HG03025 (cell line): Measurements from ENCODE around the gene SRMS.

ENCODE experiments used
- ATAC-seq: cut with Tn5 transposase; IDR thresholded peaks from one replicate; pipeline ENCODE4 v1.9.1; 2021; ENCODE audit warnings: mild to moderate bottlenecking, moderate library complexity; ENCODE audit not compliant: unreplicated experiment, low FRiP score

SRMS gene

DNA sequence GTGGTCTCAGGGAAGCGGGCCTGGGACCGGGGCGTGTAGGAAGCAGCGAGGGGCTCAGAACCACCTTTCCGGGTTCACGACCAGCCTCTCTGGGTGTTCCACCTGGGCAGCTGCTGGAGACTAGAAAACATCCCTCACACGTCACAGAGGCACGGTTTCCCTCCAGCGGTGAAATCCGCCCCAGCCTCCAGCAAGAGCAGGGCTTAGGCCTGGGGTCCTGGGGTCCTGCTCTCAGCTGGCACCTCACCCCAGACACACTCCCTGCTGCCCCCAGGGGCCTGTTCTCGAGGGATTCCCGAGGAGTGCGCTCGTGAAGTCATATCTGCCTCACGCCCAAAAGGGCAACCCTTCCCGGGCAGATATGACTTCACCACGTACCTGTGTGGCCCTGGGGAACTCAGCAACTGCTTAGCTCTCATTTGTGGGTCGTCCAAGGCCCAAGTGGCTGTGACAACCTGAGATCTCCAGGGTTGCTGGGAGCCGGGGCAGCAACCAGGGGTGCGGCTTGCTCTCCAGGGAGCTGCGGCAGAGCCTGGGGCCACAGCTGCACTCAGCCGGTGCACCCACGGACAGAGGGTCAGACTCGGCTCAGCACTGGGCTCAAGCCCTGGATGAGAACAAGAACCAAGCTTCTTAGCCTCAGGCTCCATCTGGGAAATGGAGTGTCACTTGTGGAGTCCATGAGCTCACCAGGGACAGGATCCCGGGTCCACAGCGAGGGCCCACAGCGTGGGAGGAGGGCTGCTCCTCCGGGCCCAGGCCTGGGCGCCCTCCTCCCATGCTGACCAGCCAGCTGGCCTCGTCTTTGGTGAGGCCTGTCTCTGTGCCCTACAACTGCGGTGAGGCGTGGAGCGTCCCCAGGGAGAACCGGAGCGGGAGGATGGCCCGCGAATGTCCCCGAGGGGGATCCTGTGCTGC, 7.1 kb upstream of the SRMS start:
- ATAC-seq: no peak

DNA sequence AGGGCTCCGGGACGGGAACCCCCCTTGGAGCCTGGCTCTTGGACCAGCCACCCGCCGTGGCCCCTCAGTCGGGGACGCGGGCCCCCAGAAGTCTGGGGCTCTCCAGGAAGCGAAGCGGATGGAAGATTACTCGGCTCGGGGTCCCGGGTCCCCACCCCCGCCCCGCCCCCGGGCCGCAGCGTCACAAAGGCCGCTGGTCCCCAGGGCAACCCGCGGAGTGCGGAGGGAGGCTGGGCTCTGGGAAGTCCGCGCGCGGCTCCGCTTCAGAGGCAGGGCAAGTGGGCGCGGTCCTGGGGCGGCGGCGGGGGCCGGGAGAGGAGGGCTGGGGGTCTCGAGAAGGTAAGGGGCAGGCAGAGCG, 6.4 kb upstream of the SRMS start, which contains the start of gene FNDC11:
FNDC11 (plus strand) TSS at position 227 of the 358 bp plus-strand sequence. CDS start 1,505 bp downstream, outside the sequence.
- peak; percentile 16 for ATAC-seq

DNA sequence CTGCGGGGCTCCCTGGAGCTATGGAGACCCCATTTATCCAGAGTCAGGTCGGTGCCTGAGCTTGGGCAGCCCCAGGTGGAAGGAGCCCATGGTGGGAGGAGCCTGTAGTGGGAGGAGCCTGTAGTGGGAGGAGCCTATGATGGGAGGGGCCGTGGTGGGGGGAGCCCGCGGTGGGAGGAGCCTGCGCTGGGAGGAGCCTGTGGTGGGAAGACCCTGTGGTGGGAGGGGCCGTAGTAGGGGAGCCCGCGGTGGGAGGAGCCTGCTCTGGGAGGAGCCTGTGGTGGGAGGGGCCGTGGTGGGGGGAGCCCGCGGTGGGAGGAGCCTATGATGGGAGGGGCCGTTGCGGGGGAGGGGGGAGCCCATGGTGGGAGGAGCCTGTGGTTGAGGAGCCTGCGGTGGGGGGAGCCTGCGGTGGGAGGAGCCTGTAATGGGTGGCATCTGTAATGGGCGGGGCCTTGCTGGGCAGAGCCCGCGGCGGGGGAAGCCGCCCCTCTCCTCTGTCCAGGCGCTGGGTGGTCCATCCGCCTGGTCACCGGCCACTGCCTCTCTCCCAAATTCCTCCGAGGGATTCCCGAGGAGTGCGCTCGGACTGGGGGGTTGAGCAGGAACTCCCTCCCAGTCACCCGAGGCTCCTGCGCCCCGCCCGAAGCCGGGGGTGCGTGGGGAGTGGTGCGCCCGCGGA, 5.8 kb upstream of the SRMS start:
- ATAC-seq: peak; percentile 43

DNA sequence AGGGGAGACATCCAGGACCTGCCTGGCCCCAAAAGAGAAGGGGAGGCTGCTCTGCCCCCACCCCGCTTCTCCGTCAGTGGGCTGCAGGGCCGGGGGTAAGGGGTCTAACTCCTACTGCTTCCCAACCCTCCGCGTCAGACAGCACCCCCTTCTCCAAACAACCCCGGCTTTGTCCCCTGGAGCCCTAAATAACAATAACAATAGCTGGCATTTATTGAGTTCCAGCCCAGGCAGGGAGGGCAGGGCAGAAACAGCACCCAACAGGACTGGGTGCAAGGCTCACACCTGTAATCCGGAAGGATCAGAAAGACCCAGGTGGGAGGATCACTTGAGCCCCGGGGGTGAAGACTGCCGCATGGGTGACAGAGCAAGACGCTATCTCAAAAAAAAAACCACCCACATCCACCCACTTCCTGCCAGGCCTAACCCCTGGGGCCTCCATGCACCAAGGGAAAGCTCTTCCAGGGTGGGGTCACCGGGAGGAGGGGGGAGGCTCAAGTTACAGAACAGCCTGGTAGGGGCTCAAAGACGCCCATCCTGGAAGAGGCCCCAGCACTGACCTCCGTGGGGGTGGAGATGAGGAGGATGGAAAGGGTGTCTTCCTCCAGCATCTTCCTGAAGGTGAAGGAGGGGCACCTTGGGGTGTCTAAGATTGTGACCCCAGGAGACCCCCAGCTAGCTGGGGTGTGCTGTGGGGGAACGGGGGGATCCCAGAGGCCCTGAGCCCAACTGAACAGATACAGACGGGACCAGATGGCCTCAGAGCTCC, 5.1 kb upstream of the SRMS start:
- ATAC-seq: peak; percentile 17

DNA sequence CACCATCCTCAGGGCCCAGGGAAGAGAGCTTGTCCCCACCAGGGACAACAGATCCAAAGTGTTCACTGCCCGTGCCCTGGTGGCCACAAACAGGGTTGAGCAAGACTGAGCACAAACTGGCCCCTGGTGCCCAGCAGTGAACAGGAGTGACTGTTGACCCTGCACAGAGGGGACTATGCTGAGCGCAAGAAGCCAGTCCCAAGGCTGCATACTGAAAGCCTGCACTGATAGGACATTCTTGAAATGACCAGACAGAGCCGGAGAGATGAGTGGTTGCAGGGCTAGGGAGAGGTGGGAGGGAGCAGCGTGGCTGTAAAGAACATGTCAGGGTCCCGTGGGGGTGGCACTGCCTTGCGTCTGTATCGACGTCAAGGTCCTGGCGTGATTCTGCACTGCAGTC, 3.5 kb upstream of the SRMS start:
- no peak for ATAC-seq

DNA sequence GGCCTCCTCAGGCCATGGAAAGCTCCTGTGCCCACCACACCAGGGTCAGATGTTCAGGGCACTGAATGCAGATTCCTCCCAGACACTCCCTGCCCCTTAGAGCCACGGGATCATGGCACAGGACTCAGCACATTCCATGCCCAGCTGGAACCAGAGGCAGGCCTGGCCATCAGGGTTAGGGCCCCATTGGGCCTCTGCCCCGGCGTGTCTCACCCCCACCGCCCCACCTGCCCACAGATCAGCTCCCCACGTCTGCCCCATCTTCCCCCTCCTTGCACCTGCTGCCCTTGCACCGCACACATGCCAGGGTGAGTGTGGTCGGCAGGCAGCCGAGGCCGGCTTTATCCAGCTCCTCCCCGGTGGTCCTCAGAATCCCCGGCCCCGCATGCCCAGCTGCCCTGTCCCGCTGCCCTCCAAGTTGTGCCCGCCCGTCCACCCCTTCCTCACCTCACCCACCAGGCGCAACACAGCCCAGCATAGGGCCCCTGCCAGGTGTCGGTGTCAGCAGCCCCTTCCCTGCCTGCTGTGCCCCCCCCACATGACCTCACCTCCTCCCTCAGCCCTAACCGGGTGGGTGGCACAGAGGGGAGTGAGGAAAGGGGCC, 2.2 kb upstream of the SRMS start:
- no peak for ATAC-seq

DNA sequence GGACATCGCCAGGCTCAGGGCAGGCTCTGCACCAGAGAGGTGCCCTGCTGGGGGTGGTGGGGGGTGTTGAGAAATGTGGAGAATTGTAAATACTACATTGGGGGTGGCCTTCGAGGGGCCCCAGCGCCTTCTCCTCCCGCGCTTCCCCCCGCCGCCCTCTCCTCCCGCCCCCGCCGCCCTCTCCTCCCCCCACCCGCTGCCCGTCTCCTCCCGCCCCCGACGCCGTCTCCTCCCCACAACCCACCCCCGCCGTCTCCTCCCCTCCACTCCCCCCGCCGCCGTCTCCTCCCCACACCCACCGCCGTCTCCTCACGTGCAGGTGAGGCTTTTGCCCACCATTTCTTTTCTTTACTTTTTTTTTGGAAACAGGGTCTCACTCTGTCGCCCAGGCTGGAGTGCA, 1.5 kb upstream of the SRMS start:
- no peak for ATAC-seq

DNA sequence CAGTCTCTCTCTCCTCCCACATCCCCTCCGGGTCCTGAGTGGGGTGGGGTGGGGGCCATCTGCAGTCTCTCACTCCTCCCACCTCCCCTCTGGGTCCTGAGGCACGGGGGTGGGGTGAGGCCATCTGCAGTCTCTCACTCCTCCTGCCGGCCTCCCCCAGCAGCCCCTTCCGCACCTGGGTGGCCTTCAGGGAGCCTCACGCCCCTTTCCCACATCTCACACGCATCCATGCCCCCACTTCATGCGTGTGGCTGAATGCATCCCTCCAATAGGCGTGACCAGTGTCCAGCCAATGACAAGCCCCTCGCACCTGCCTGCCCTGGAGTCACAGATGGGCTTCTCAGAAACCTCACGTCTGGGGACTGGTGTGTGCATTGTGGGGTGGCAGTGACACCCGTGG, 993 bp upstream of the SRMS start:
- no peak for ATAC-seq

DNA sequence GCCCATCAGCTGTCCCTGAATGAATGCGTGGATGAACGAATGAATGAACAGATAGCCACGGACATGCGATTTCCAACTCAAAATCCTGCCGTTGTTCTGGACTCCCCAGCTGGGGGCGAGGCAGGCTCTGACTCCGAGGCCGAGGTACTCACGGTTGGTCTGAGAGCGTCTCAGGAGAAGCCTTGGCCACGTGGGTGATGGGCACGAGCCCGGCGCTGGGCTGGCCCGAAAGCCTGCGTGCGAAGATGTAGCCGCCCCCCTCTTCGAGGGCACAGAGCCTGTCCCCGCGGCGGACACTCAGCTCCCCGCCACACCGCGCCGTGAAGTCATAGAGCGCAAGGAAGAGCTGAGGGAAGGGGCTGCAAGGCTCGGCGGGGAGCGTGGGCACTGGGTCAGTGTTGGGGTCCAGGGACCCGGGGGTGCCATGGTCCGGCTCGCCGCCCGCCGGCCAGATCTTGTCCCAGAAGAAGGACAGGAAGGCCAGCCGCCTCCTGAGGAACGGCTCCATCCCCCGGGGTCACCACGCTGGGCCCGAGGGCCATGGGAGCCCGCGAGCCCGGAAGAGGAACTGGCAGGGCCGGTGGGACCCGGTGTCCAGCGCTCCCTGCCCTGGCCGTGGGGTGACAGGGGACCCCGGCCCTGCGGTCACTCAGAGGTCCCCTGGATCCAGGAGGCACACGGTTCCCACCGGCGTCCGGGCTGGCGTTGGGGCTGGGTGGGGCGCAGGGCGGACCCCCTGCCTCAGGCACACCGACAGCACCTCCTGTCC, 409 bp downstream of the SRMS start:
- no peak for ATAC-seq

DNA sequence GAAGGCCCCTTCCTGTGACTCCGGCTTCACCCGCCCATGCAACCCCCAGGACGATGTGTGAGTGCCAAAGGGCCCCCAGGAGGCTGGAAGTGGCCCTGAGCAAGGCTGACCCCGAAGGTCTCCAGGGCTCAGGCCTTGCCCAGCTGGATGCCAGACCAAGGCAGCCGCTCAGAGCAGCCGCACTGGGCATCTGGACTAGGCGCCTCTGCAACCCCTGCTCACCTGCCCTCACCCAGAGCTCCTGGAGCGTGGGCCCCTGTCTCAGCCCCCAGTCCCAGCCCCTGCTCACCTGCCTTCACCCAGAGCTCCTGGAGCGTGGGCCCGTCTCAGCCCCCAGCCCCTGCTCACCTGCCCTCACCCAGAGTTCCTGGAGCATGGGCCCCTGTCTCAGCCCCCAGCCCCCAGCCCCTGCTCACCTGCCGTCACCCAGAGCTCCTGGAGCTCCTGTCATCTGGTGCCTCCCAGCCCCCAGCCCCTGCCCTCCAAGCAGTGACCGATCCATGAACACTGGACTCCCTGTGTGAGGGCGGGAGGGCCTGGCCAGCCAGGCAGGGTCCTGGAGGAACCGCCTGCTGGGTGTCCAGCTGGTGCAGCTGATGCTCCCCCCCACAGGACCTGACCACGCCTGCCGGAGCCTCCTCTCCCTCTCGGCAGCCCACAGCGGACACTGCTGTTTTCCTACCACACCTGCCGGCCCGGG, 1.1 kb downstream of the SRMS start:
- ATAC-seq: no peak

DNA sequence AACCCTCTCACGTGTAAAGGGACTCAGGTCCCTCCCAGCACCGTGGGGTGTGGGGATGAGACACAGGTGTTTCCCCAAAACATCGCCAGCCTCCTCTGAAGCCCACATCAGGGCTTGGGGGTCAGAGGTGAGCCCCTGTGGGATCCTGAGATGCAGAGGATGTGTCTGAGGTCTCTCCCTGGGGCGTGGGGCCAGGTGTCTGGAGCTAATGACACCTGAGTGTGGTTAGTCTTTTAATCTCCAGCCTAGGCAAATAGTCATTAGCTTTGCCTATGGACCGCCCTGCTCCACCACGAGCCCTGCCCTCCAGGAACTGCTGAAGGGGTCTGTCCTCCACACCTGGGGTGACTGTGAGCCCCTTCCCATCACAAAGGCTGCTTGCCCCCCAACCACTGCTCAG, 1.7 kb downstream of the SRMS start:
- no peak for ATAC-seq

DNA sequence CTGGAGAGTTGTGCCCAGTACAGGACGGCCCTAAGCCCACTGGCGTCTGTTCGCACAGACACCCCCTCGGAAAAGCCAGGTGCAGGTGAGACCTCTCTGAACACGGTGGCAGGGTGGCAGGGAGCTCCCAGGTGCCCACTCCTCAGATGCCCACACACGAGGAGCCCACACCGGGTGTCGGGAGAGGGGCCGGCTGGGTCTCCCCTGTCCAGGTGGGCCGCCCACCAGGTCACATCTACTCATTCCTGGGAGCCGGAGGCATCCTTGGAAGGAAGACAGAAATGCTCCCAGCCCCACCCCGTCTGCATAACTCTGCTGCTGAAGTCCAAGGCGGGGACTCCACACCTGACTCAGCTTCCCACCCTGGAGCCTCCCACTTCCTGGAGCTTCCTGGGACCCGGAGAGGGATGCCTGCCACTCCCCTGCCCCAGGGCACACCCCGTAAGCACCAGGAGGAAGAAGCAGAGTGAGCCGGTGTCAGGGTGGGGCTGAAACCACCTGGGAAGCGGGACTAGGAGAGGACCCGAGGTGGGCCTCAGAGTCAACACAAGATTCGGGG, 2.5 kb downstream of the SRMS start:
- ATAC-seq: no peak

DNA sequence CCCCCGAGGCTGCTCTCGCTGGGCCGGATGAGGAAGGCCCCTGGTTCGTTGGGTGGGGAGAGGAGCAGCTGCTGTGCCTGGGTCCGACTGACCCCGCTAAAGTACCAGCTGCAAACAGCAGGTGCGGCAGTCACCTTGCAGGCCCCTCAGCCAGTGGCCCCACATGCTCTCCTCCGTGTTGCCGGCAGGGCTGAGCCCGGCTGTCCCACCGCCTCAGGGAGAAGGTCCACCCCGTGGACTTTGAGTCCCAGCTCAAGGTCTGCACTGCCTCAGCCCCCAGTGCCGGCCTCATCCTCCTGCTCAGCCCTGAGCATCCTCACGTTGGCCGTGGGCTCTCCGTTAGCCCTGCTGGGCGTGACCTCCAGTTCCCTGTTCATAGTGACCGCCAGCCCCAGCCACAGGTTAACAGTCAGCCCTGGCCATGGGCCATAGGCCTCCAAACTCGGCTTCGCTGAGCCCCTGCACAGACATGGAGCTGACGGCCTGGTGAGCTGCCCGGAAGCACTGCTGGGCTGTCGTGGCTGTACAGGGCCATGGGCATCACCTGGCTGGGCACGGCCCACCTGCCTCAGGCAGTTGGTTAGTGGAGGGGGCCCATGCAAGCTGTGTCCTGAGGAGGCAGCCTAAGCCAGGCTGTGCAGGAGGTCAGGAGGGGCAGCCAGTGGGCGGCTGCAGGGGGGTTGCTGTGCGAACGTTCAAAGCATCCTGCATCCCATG, 3.1 kb downstream of the SRMS start:
- ATAC-seq: no peak

DNA sequence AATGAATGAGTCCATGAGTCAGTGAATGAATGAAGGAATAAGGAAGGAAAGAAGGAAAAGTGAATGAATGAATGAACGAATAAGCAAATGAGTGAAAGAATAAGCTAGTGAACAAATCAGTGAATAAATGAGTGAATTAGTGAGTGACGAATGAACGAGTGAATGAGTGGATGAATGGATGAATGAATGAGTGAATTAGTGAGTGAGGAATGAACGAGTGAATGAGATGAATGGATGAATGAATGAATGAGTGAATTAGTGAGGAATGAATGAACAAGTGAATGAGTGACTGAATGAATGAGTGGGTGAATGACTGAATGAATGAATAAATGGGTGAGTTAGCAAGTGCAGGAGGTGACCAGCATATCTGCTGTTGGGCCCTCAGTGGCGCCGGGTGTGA, 3.8 kb downstream of the SRMS start:
- no peak for ATAC-seq

DNA sequence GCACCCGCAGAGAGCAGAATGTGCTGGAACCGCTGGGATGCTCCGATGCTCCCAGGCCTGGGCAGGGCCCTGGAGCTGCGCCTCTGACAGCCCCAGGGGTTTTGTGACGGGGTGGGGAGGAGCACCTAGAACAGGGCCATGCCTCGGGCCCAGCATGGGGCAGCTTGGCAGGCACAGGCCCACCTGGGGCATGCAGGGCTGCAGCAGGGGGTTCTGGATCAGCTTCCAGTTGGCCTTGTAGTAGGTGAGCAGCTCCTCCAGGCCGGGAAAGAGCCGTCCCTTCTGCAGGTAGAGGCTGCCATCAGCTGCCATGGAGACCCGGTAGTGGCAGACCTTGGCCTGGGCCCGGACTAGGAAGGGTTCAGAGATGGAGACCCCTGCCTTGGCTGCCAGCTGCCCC, 4.4 kb downstream of the SRMS start:
- no peak for ATAC-seq

DNA sequence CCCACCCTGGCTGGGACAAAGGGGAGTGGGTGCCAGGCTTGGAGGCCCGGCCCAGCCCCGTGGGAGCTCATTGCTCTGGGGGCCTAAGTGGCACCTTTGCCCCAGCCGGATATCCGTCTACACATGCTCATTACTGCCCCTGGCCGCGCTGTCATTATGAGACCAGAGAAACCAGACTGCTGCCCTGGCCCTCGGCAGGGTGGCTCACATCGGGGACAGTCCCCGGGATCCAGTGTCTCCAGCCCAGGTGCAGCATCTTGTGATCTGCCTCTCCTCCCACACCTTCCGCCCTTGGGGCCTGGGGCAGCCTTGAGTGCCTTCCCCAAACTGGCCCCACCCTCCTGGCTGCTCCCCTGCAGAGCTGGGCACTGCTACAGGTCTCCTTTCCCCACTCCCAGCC, 4.9 kb downstream of the SRMS start:
- no peak for ATAC-seq

DNA sequence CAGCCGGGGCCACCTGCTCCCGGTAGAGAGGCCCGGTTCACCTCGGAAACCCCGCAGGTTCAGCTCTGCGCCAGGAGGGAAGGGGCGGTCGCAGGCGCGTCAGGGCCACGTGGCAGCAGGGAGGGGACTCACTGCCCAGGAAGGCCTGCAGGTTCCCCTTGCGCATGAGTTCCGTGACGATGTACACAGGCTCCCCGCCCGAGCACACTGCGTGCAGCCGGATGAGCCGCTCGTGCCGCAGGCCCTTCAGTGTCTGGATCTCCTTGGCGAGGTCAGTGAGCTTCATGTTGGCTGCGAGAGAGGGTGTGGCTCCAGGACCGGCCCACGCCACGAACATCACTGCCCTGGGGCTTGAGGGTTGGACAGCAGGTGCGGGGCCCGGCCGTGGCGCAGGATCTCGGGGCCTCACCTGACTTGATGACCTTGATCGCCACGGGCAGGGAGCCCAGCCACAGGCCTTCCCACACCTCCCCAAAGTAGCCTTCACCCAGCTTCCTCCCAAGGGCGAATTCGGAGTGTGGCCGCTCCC, 5.5 kb downstream of the SRMS start:
- no peak for ATAC-seq

DNA sequence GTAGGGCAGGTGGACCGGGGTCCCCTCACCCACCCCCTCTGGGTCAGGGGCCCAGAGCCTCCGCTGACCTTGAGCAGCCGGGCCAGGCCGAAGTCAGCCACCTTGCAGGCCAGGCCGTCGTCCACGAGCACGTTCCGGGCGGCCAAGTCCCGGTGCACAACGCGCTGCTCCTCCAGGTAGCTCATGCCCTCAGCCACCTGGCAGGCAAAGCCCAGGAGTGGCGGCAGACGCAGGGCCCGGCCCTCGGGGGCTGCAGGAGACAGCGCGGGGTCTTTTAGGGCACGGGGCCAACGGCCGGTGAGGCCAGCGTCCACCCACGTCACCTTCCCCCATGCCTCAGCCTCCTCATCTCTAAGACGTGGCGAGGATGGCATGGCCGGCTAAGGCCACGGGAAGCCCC, 6.2 kb downstream of the SRMS start:
- ATAC-seq: no peak
